CD4-positive, alpha-beta T cell treated with Interleukin-17A for 4 hours (primary cell): ENCODE measurements around the gene SARS2.
"Not testable (repeated sequence)": the region's sequence is repeated elsewhere in the genome, so short reads cannot be mapped to it uniquely, and the experiment has no call there.

Experiments used
- DNase-seq: peaks from one replicate; pipeline ENCODE4 v3.0.0-alpha.2; 2020; ENCODE audit warnings: mixed read lengths

Gene SARS2

GRCh38 chr19:38929929-38930775 lies at the start of gene SARS2:
Gene SARS2 (minus strand): TSS chr19:38930763. CDS start chr19:38930736, 27 bp downstream.
- DNase-seq = peak; percentile 95

- DNase-seq = no peak
Observed at GRCh38 chr19:38979812-38980211, 49.2 kb upstream of the SARS2 start.

GRCh38 chr19:38978326-38978689 lies 47.7 kb upstream of the SARS2 start:
- DNase-seq = no peak

GRCh38 chr19:38977445-38978325 lies 47.1 kb upstream of the SARS2 start:
- DNase-seq = no peak

GRCh38 chr19:38975861-38976271 lies 45.3 kb upstream of the SARS2 start:
- no peak for DNase-seq

GRCh38 chr19:38975214-38975860 lies 44.8 kb upstream of the SARS2 start, which contains the start of gene FBXO17:
Gene FBXO17 (minus strand): TSS chr19:38975742. CDS start chr19:38950319, 25,423 bp downstream.
- no peak for DNase-seq

- no peak for DNase-seq
Observed at GRCh38 chr19:38974624-38975213, 44.2 kb upstream of the SARS2 start.

- DNase-seq = no peak
Observed at GRCh38 chr19:38971672-38972071, 41.1 kb upstream of the SARS2 start.

GRCh38 chr19:38970664-38971532 lies 40.3 kb upstream of the SARS2 start:
- no peak for DNase-seq

GRCh38 chr19:38966149-38966548 lies 35.6 kb upstream of the SARS2 start:
- DNase-seq = not testable (repeated sequence)

GRCh38 chr19:38964738-38965137 lies 34.2 kb upstream of the SARS2 start:
- no peak for DNase-seq

GRCh38 chr19:38959618-38960017 lies 29.1 kb upstream of the SARS2 start:
- DNase-seq = no peak

- no peak for DNase-seq
Observed at GRCh38 chr19:38958301-38958700, 27.7 kb upstream of the SARS2 start.

GRCh38 chr19:38956264-38956663 lies 25.7 kb upstream of the SARS2 start:
- no peak for DNase-seq

GRCh38 chr19:38953677-38954076 lies 23.1 kb upstream of the SARS2 start:
- no peak for DNase-seq

- DNase-seq = peak; percentile 21
Observed at GRCh38 chr19:38952395-38953165, 22.0 kb upstream of the SARS2 start.

- DNase-seq = no peak
Observed at GRCh38 chr19:38951187-38951586, 20.6 kb upstream of the SARS2 start.

- DNase-seq = peak; percentile 89
Observed at GRCh38 chr19:38949580-38950367, 19.2 kb upstream of the SARS2 start.

GRCh38 chr19:38946229-38947010 lies 15.9 kb upstream of the SARS2 start:
- DNase-seq = no peak
